Adrenal gland (tissue), 5 donors: ENCODE measurements around the gene MFAP3.

Experiments used
- CTCF ChIP-seq, 6 experiments: fragments of 450-650 bp in 4 of 6; fragments of 200-600 bp in 2 of 6; sonication (generic) in 1 of 6; IDR thresholded peaks; 1 replicate in 5 of 6; 2 replicates in 1 of 6; pipeline versions ENCODE4 v1.5.1 to v1.8.0; 2016 to 2021; ENCODE audit warnings: antibody characterized with exemption in 6 of 6, mild to moderate bottlenecking in 2 of 6, moderate library complexity in 1 of 6
- POLR2A ChIP-seq, 2 donors: fragments of 450-650 bp; IDR thresholded peaks; one replicate each; pipeline ENCODE4 v1.6.1; 2017; ENCODE audit warnings: antibody characterized with exemption in 2 of 2, mild to moderate bottlenecking in 2 of 2, moderate library complexity in 1 of 2
- donor health status: DM: no; HTN: no; CAD: no.

GRCh38 chr5:154097031-154097430, 58.3 kb downstream of the MFAP3 start:
- no peak for TF ChIP-seq CTCF (IDR thresholded peaks at IDR 0.05)
- no peak for TF ChIP-seq POLR2A (IDR thresholded peaks at IDR 0.05)
